DMS153 treated with DMSO at 0.1 percent for 48 hours (cell line): Measurements from ENCODE around the gene SMPD2.

Source experiments
- DNase-seq: peaks from one replicate; lab custom pipeline; 2025; ENCODE audit not compliant: unreplicated experiment; lab: John Stamatoyannopoulos, UW

Gene SMPD2, protein sequence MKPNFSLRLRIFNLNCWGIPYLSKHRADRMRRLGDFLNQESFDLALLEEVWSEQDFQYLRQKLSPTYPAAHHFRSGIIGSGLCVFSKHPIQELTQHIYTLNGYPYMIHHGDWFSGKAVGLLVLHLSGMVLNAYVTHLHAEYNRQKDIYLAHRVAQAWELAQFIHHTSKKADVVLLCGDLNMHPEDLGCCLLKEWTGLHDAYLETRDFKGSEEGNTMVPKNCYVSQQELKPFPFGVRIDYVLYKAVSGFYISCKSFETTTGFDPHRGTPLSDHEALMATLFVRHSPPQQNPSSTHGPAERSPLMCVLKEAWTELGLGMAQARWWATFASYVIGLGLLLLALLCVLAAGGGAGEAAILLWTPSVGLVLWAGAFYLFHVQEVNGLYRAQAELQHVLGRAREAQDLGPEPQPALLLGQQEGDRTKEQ

DNA sequence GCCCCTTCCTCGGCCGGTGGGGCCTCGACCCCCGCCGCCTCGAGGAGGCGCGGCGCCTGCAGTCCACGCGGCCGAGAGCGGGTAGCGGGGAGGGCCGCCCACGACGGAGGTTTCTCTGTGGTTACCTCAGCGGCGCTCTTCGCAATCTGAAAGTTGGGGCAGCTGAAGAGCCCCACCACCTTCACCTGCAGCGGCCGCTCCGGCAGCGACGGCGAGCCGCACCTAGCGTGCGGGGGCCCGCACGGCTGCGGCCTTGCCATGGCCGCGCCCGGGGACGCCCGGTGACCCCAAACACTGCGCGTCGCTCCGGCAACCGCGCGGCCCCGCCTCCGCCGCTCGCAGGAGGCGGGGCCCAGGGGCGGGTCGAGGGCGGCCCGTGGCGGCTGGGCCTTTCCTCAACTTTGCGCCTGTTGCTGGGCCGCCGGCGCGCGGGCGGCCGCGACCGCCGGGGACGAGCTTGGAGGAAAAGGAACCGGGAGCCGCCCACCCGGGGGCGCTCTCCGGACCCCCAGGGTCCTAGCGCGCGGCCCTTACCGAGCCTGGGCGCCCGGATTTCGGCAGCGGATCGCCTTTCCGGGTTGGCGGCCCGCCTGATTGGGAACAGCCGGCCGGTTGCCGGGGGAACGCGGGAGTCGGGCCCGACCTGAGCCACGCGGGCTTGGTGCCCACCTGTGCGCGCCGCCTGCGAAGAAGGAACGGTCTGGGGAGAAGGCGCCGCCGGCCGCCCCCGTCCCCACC lies at the start of gene SMPD2, which contains the start of gene PPIL6:
Gene SMPD2, plus strand, starts transcription at position 394 of the 738 bp plus-strand sequence. CDS start 398 bp downstream, outside the sequence.
Gene PPIL6, minus strand, starts transcription at position 298 of the 738 bp plus-strand sequence. Its CDS starts 38 bp downstream, at position 260.
- peak; percentile 40 for DNase-seq

- DNase-seq = no peak
Measured at GRCh38 chr6:109393157-109393885, 47.2 kb upstream of the SMPD2 start.

GRCh38 chr6:109393886-109394281 lies 46.6 kb upstream of the SMPD2 start:
- no peak for DNase-seq

DNA sequence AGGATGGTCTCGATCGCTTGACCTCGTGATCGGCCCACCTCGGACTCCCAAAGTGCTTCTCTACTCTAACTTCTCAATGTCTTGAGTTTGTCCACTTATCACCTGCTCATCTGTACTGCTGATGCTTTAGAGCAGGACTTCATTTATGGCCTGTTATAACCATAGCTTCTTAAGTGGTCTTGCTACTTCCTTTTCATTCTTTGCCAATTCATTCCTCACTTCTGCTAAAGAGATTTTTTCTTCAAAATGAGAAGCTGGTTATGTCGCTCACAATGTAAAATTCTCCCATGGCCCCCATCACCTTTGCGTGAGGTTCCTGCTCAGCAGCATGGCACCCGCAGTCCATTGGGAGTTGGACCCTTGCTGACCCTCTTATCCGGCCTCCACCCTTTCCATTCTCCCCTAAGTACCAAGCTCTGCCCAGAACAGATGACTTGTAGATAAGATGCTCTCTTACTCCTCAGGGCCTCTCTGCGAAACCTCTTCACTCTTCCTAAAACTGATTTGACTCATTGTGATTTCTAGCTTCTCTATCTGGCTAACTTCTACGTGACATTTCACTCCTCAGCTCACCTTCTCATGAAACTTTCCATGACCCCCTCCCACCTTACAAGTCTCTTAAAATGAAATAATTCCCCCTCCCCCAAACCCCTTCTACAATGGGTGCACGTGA lies 44.3 kb upstream of the SMPD2 start:
- DNase-seq = no peak

- DNase-seq = no peak
Measured at GRCh38 chr6:109397020-109397419, 43.5 kb upstream of the SMPD2 start.

GRCh38 chr6:109406196-109406595 lies 34.3 kb upstream of the SMPD2 start:
- no peak for DNase-seq

DNA sequence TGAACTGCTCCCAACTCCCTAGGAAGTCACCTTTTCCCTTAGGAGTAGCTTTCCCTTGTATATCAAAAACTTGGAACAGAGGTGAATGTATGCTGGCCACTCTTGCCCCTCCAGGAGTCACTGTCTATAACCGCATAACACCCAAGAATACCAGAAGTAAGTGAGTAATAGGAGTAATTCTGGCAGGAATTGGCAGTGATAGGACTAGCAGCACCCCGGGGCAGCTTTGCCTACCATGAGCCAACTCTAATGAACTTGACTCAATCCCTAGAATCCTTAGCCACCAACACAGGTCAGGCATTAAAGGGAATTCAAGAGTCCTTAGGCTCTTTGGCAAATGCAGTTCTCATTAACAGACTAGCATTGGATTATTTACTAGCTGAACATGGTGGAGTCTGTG lies 29.5 kb upstream of the SMPD2 start:
- DNase-seq = no peak

DNA sequence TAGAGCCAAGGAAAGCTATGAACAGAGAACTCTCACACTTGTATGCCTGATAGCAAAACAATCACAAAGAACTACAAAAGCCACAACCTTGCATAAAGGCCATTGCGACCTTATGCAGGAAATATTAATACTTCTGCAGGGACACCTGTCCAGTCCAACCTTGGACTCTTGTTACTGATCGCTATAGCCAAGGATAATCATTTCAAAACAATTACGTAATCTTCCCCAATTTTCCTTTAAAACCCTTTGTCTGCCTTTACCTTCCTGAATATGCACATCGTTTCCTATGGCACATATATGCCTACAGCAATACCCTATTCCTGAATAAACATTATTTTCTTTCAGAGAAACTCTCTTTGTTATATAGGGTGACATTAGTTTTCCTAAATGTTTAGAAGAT lies 22.9 kb upstream of the SMPD2 start:
- DNase-seq = no peak

DNA sequence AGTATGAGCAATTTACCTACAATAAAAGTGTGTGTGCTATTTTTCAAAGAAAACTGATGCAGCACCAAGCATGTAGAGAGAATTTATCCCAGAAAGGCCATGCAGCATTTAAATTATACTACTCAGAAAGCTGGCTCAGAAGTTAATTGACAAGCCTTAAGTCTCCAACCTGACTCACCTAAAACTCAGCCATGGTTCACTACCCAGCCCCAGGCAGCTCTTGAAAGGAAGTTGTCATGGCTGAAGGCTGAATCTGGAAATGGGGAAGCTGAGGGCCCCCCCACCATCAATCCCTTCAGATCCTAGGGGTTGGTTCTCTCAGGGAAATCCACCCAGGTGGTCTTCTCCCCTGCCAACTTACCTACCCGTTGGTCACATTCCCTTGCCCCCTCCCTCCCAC lies 19.8 kb upstream of the SMPD2 start:
- DNase-seq = no peak

GRCh38 chr6:109421184-109421583 lies 19.3 kb upstream of the SMPD2 start:
- DNase-seq = no peak

GRCh38 chr6:109424946-109425345 lies 15.6 kb upstream of the SMPD2 start:
- DNase-seq = no peak

DNA sequence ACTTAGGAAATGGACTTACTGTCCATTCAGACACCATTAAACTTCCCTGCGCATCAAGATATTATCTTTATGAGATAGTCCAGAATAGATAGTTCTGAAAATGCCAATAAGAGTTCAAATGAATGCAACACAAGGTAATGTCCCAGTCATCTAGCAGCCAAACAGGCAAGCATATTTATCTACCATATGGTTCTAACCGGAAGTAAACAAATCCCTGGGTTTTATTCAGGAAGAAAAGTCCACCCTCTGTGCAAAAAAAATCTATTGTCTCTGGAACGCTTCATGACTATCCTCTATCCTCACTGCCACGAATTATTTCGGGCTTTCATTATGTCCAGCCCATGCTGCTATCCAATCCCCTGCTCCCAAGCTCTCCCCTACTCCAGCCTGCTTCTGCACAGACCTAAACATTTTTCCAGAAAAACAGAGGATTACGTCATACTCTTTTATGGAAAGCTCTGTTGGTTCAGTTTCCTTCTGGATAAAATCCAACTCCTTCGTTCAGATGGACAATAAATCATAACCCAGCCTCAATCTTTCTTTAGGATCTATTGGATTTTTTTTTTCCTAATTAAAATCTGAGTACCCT lies 11.5 kb upstream of the SMPD2 start:
- DNase-seq = peak; percentile 37

- peak; percentile 32 for DNase-seq
Measured at GRCh38 chr6:109429496-109429895, 11.0 kb upstream of the SMPD2 start.

- no peak for DNase-seq
Measured at GRCh38 chr6:109434456-109434855, 6.1 kb upstream of the SMPD2 start.

DNA sequence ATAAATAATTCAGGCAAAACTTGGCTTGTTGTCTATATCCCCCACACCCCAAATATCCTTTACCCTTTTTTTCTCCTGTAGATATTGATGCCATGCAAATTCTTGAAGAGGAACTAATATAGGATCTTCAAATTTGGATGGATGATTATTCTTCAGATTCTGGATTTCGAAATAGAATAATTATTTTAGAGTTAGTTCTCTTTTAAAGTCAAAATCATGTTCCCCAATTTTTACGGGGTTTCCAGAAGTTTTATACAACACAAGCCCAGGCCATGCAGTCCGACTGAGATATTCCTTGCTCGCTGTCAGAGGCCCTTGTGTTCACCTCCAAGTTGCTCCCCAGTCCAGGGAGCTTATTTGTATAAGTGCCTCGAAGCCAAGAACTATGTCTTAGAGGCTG lies 4.5 kb upstream of the SMPD2 start:
- no peak for DNase-seq

- peak; percentile 26 for DNase-seq
Measured at GRCh38 chr6:109441069-109441816, 719 bp downstream of the SMPD2 start.

DNA sequence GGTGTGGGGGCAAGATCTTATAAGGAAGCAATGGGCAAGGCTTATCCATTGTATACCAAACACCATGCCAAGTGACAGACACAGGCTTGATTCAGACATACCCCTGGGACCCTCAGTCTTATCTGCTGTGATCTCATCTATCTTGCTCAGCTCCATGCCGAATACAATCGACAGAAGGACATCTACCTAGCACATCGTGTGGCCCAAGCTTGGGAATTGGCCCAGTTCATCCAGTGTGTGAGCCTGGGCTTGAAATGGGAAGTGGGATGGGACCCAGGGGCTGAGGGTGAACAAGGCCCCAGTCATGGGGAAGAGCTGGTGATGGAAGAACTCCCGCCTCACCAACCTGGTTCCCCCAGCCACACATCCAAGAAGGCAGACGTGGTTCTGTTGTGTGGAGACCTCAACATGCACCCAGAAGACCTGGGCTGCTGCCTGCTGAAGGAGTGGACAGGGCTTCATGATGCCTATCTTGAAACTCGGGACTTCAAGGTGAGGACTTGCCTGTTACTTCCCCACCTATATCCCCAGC lies 1.9 kb downstream of the SMPD2 start:
- no peak for DNase-seq

- DNase-seq = no peak
Measured at GRCh38 chr6:109443425-109443950, 3.0 kb downstream of the SMPD2 start.

- no peak for DNase-seq
Measured at GRCh38 chr6:109445382-109445781, 4.9 kb downstream of the SMPD2 start.
